Cardiac atrium fibroblast (primary cell): ENCODE measurements around the gene RRAS. TPM values are rescaled to one million over a fixed set of nuclear protein-coding genes. Genes with fewer than 3 reads are reported as not detected.

Source experiments
- total RNA-seq: library from RNA; depleted of rRNA; stranded (reverse); fragments of >200 nt; gene quantifications from 2 replicates; pipeline ENCODE4 v1.2.3, GENCODE V29; 2015

The RRAS gene
- 108 and 112 TPM in 2 replicates for total RNA-seq

DNA sequence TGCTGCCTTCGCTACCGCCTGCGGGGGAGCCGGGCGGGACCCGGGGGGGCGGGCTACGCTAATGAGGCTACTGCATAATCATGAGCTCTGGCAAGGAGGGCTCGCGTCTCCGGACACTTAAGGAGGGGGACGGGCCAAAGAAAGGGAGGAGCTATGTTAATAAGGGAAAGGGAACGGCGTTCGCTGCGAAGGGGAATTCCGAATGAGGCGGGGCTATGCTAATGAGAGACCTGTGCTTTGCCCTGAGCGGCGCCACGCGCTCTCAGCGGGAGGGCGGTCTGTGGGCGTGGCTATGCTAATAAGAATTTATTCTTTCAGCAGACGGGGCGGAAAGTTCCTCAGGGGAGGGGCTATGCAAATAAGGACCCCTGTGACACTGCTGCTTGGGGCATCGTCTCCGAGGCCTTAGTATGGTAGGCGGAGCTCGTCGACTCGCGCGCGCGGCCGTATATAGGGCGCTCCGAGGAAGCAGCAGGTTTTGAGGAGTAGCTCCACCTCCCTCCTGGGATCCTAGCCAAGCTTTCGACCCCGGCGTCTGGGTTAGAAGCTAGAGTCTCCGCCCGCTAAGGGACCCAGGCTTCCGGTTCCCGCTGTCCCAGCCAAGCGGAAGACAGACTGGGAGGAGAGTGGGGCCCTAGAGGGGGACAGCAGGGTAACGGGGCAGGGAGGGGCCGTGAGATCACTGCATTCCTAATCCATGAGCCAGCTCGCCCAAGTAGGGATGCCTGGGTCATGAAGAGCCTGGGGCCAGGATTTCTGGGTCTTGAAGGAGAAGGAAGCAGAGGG is at the start of gene RRAS:
TSS of gene RRAS (minus strand) at position 31 of the 786 bp plus-strand sequence. CDS start 45 bp downstream, outside the sequence.

DNA sequence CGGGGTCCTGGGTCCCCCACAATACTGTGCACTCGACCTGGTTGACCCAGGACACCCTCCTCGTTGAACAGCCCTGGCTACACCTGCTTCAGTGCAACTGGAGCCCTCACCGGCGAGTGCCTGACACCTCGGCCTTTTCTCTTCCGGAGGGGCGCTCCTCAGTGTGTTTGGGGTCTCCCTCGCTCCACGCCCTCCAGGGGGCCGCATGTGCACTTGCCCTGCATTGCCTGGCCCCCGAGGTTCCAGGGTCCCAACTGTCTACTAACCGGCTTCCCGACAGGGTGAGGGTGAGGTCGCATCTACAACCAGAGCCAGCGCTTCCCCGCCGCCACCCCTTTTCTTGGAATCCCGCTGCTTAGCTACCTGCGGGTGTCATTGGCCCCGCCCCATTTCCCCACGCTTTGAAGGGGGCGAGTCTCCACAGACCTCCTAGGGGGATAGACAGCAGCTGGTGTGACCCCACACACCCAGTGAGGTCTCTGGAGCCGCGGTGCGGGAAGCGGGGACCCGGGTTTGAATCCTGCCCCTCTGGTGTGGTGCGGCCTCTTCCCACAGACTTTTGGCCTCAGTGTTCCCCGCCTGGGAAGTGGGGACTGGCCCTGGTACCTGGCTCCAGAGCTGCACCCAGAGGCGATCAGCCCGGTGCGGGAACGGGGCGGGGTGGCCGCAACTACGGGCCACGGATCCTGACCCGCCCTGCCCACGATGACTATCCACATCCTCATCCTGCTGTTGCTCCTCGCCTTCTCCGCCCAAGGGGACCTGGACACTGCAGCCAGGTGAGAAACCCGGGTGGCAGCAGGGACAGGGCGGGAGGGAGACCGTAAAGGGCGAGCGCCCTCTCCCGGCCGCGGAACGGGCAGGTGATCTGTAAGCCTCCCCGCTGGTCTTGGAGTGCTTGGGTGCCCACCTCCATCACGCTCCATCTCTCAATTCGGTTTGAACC is 49.5 kb upstream of the RRAS start, which contains the start of gene ADM5:
TSS of gene ADM5 (plus strand) at position 462 of the 946 bp plus-strand sequence. CDS start at position 706, 244 bp downstream.

DNA sequence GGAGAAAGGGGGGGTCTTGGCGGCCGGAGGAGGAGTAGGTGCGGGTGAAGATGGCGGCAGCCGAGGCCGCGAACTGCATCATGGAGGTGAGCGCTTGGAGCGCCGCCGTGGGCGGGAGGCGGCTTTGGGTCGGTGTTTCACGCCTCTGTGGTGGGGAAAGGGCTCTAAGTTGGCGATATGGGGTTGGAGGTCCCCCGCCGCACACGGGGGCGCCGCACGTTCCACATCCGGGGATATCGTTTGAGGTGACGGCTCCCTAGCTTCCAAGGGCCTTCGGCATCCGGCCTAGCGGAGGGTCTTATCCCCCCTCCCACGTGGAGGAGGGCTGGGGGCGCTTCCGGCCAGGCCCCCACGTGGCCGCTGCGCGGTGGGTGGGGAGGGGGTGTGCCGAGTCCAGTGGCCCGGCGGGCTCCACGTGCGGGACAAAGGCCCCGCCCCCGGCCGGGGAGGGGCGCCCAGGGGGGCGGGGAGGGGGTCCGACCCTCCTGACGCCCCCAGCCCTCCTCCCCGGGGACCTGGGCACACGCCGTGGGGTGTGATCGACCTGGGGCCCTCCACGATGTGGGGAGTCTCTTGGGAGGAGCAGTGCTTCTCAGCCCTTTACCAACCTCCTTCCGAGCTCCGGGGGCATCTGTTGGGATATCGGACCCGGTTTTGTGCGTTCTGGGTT is 37.4 kb upstream of the RRAS start, which contains the start of gene PRMT1:
TSS of gene PRMT1 (plus strand) at position 41 of the 670 bp plus-strand sequence. CDS start at position 51, 10 bp downstream.

DNA sequence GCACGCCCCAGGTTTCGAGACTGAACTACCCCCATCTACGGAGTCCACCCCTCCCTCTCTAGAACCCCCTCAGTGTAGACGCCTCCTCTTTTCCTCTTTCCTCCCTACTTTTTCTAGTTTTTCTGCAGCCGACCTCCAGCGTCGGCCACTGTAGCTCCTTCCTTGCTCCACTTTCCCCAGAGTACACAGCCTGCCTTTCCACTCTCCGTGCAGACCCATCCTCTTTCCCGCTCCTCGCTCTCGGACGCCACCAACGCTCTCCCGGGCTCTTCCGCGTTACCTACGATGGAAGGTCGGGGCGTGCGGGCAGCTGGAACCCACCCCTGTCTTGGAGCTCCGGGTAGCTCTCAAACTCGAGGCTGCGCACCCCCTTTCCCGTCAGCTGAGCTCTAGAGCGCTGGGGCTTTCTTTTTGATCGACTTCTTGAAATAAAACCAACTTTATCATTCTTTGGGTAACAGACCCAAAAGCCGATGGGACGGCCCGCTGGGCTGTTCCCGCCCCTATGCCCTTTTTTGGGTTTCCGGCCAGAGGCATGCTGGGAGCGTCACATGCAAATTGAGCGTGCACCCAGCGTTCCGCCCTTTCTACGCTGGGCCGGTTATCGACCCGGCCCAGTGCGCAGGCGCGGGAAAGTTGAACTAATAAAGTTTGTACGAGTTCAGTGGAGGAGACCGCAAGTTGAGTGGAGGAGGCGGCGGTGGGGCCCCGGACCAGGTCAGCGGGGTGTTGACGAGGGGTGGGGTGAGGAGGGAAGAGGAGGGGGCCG is 25.6 kb upstream of the RRAS start, which contains the start of the genes BCL2L12 and IRF3:
TSS of gene BCL2L12 (plus strand) at position 583 of the 769 bp plus-strand sequence. CDS start 760 bp downstream, outside the sequence.
TSS of gene IRF3 (minus strand) at position 507 of the 769 bp plus-strand sequence. CDS start 1,019 bp downstream, outside the sequence.

DNA sequence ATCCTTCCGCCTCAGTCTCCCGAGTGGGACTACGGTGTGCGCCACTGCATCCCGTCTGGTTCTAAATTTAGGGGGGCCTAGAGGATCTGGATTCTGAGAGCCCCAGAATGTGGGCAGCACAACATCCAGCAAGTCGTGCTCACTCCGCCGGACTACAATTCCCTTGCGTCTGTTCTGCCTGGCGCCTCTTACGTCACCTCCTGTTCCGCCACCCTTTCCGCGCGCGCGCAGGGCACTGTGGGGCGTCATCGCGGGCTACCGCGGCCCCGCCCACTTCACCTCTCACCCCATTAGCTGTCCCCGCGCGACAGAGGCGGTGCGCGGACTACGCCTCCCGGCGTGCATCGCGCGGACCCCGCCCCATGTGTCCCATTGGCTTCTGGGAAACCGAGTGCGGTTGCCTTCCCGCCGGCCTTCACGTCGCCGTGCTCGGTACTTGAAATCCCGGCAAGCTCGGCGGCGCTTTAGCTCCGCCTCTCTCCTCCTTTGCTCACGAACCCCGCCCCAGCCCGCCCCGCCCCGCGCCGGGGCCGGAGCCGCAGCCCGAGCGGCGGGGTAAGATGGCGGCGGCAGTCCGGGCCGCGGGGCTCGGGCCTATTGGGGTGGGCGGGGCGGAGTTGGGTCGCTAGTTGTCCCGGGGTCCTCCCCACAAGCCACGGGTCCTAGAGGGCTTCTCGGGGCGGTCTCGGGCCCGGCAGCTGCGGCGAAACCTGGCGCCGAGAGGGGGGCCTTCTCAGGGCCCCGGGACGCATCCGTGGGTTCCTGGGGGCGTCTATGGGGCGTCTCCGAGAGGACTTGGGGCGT is 1.9 kb upstream of the RRAS start, which contains the start of gene SCAF1:
TSS of gene SCAF1 (plus strand) at position 522 of the 804 bp plus-strand sequence. CDS start 2,818 bp downstream, outside the sequence.

DNA sequence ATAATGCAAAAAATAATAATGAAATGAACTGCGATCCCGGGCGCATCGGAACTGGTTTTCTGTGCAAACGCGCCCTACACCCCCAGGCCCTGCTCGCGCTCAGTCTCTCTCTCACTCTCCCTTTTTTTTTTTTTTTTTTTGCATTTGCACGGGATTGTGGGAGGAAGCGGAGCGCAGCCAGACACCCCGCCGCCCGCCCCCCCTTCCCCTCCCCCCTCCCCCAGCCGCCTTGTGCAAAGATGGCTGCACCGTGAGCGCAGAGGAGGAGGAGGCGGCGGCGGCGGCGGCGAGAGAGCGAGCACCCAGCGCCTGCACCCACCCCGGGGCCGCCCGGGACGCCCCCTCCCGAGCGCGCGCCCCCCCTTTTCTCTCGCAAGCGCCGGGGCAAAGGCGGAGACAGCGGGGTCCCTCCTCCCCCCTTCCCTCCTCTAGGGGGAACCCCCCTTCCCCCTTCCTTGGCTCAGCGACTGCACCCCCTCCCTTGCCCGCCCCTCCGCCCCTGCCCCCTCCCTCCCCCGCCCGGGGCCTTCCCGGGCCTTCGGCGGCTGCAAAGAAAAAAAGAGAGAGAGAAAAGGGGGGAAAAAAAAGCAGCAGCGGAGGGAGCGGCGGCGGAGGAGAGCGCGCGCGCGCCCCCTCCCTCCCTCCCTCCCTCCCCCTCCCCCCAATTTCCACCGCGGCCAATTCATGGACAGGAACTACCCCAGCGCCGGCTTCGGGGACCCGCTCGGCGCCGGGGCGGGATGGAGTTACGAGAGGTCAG is 48.8 kb downstream of the RRAS start, which contains the start of gene PRR12:
TSS of gene PRR12 (plus strand) at position 212 of the 760 bp plus-strand sequence. CDS start at position 685, 473 bp downstream.

Other genes starting within 250 kb of the RRAS start
- not detected in 2 replicates for gene PTH2, start 216.7 kb downstream of the RRAS start, total RNA-seq
- not detected in 2 replicates for gene GFY, start 214.8 kb downstream of the RRAS start, total RNA-seq
- gene SLC17A7, start 198.6 kb downstream of the RRAS start, total RNA-seq, result not detected in 2 replicates
- gene PIH1D1, start 188.3 kb downstream of the RRAS start, total RNA-seq, result 71.0 and 89.9 TPM in 2 replicates
- 31.1 and 48.8 TPM in 2 replicates for gene ALDH16A1, start 186.9 kb downstream of the RRAS start, total RNA-seq
- 3.2 and 5.0 TPM in 2 replicates for gene FLT3LG, start 165.9 kb downstream of the RRAS start, total RNA-seq
- gene RPL13A, start 152.5 kb downstream of the RRAS start, total RNA-seq, result 3,850 and 3,885 TPM in 2 replicates
- gene RPS11, start 143.7 kb downstream of the RRAS start, total RNA-seq, result 4,588 and 4,689 TPM in 2 replicates
- 130 and 246 TPM in 2 replicates for gene FCGRT, start 127.5 kb downstream of the RRAS start, total RNA-seq
- gene RCN3, start 112.1 kb downstream of the RRAS start, total RNA-seq, result 274 and 377 TPM in 2 replicates
- gene NOSIP, start 59.6 kb downstream of the RRAS start, total RNA-seq, result 56.3 and 65.0 TPM in 2 replicates
- not detected in 2 replicates for gene PRRG2, start 58.8 kb downstream of the RRAS start, total RNA-seq
- gene PRR12, start 49.0 kb downstream of the RRAS start, total RNA-seq, result 4.4 and 5.2 TPM in 2 replicates
- gene SCAF1, start 2.1 kb upstream of the RRAS start, total RNA-seq, result 21.1 and 25.8 TPM in 2 replicates
- 52.7 and 69.3 TPM in 2 replicates for gene IRF3, start 25.7 kb upstream of the RRAS start, total RNA-seq
- 7.8 and 12.5 TPM in 2 replicates for gene BCL2L12, start 25.8 kb upstream of the RRAS start, total RNA-seq
- gene PRMT1, start 37.1 kb upstream of the RRAS start, total RNA-seq, result 248 and 251 TPM in 2 replicates
- gene ADM5, start 49.5 kb upstream of the RRAS start, total RNA-seq, result 0.72 TPM in 1 of 2 replicates, not detected in the other
- 8.8 and 11.2 TPM in 2 replicates for gene CPT1C, start 51.0 kb upstream of the RRAS start, total RNA-seq
- gene TSKS, start 123.2 kb upstream of the RRAS start, total RNA-seq, result 0.54 and 0.65 TPM in 2 replicates
- gene AP2A1, start 126.9 kb upstream of the RRAS start, total RNA-seq, result 189 and 206 TPM in 2 replicates
- 12.2 and 15.2 TPM in 2 replicates for gene FUZ, start 173.1 kb upstream of the RRAS start, total RNA-seq
- 20.3 and 20.9 TPM in 2 replicates for gene MED25, start 178.1 kb upstream of the RRAS start, total RNA-seq
- gene PTOV1, start 211.0 kb upstream of the RRAS start, total RNA-seq, result 72.9 and 91.9 TPM in 2 replicates
- gene PNKP, start 227.4 kb upstream of the RRAS start, total RNA-seq, result 25.3 and 57.9 TPM in 2 replicates
- gene AKT1S1, start 237.2 kb upstream of the RRAS start, total RNA-seq, result 23.7 and 28.3 TPM in 2 replicates
- gene TBC1D17, start 237.6 kb upstream of the RRAS start, total RNA-seq, result 20.4 and 27.7 TPM in 2 replicates